HepG2 (cell line): ENCODE data around the gene NGB. TPM values are rescaled to one million over a fixed set of nuclear protein-coding genes. Genes with fewer than 3 reads are reported as not detected.

Experiments used
- BCL6 ChIP-seq: IDR thresholded peaks from 2 replicates; pipeline ENCODE4 v1.6.1; 2016; ENCODE audit warnings: missing genetic modification reagents, missing compliant biosample characterization
- MAX ChIP-seq: IDR thresholded peaks from 2 replicates; pipeline ENCODE4 v1.6.1; 2012; ENCODE audit warnings: inconsistent platforms
- NFE2 ChIP-seq: sonication (generic); formaldehyde crosslinking; IDR thresholded peaks from 2 replicates; pipeline ENCODE4 v1.4.0; 2020; ENCODE audit warnings: missing genetic modification reagents
- ONECUT2 ChIP-seq: sonication (generic); formaldehyde crosslinking; IDR thresholded peaks from 2 replicates; pipeline ENCODE4 v1.4.0; 2020; ENCODE audit warnings: missing genetic modification reagents
- ZNF646 ChIP-seq: sonication (generic); formaldehyde crosslinking; IDR thresholded peaks from 2 replicates; pipeline ENCODE4 v1.9.0; 2021; ENCODE audit warnings: mild to moderate bottlenecking, missing genetic modification reagents
- ZNF670 ChIP-seq: sonication (generic); formaldehyde crosslinking; IDR thresholded peaks from 2 replicates; pipeline ENCODE4 v1.8.0; 2022; ENCODE audit warnings: mild to moderate bottlenecking, missing genetic modification reagents, borderline replicate concordance
- polyA plus RNA-seq, 8 experiments: library from polyadenylated mRNA; depleted of rRNA in 3 of 8; stranded (reverse) in 7 of 8; unstranded in 1 of 8; fragments of >200 nt; fragmentation: Illumina TruSeq in 4 of 8; extraction: Trizol in 4 of 8; gene quantifications; 2 replicates each; pipeline versions ENCODE4 v1.2.1 to v1.2.3, GENCODE V29; 2011 to 2016; ENCODE audit warnings: low read depth in 4 of 8, missing spikeins in 1 of 8, mixed read lengths in 1 of 8; ENCODE audit not compliant: insufficient read depth in 1 of 8
- total RNA-seq, 5 experiments: library from RNA; depleted of rRNA; stranded (reverse); fragments of >200 nt; fragmentation: Illumina TruSeq; extraction: Trizol; gene quantifications; 2 replicates each; pipeline ENCODE4 v1.2.3, GENCODE V29; 2016; ENCODE audit warnings: low read depth in 1 of 5

The NGB gene
- total and polyA plus RNA-seq, 2 of the 13 experiments (the other 11 are each of a cell fraction or from before 2014, with no cell fraction given) = 0.04 TPM; not detected in 1

GRCh38 chr14:77266336-77266735, 4.7 kb downstream of the NGB start (continued):
- no peak for TF ChIP-seq MAX
- no peak for TF ChIP-seq ZNF646 (CRISPR knock-in tag)
- no peak for TF ChIP-seq BCL6 (CRISPR knock-in tag)
- TF ChIP-seq ONECUT2 (CRISPR knock-in tag) = no peak
- TF ChIP-seq NFE2 (CRISPR knock-in tag) = no peak
- no peak for TF ChIP-seq ZNF670 (CRISPR knock-in tag)
